ENCODE results near the gene SPOCK1.

- TF ChIP-seq EZH2phosphoT487 (IDR thresholded peaks at IDR 0.05; ENCODE audit: borderline replicate concordance) (no peak), MAX (IDR thresholded peaks at IDR 0.05) (no peak), ZNF274 (IDR thresholded peaks at IDR 0.05; ENCODE audit: low read depth, low read length) (no peak), CTCF (IDR thresholded peaks at IDR 0.05 in 2 of 3, conservative IDR thresholded peaks at IDR 0.05 in 1 of 3; ENCODE audit: borderline replicate concordance in 1 of 3, insufficient read depth in 1 of 3, low read depth in 2 of 3, low read length in 2 of 3) (no peak), POLR2AphosphoS5 (IDR thresholded peaks at IDR 0.05; ENCODE audit: low read depth, low read length) (no peak), RAD21 (IDR thresholded peaks at IDR 0.05; ENCODE audit: low read depth) (no peak), YY1 (IDR thresholded peaks at IDR 0.05; ENCODE audit: extremely low read depth, insufficient replicate concordance, low read depth, low read length) (no peak), POLR2A (IDR thresholded peaks at IDR 0.05; ENCODE audit: borderline replicate concordance, extremely low read depth, insufficient read depth, insufficient read length) (no peak)
- TF ChIP-seq, protein P1, sequence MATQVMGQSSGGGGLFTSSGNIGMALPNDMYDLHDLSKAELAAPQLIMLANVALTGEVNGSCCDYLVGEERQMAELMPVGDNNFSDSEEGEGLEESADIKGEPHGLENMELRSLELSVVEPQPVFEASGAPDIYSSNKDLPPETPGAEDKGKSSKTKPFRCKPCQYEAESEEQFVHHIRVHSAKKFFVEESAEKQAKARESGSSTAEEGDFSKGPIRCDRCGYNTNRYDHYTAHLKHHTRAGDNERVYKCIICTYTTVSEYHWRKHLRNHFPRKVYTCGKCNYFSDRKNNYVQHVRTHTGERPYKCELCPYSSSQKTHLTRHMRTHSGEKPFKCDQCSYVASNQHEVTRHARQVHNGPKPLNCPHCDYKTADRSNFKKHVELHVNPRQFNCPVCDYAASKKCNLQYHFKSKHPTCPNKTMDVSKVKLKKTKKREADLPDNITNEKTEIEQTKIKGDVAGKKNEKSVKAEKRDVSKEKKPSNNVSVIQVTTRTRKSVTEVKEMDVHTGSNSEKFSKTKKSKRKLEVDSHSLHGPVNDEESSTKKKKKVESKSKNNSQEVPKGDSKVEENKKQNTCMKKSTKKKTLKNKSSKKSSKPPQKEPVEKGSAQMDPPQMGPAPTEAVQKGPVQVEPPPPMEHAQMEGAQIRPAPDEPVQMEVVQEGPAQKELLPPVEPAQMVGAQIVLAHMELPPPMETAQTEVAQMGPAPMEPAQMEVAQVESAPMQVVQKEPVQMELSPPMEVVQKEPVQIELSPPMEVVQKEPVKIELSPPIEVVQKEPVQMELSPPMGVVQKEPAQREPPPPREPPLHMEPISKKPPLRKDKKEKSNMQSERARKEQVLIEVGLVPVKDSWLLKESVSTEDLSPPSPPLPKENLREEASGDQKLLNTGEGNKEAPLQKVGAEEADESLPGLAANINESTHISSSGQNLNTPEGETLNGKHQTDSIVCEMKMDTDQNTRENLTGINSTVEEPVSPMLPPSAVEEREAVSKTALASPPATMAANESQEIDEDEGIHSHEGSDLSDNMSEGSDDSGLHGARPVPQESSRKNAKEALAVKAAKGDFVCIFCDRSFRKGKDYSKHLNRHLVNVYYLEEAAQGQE (IDR thresholded peaks at IDR 0.05; ENCODE audit: low read depth) = no peak
These were observed 211.6 kb downstream of the SPOCK1 start for GRCh38 chr5:137287569-137287968.

All from HCT116 (cell line).